H1 (cell line): ENCODE measurements around the gene C15orf39. TPM values are rescaled to one million over a fixed set of nuclear protein-coding genes. Genes with fewer than 3 reads are reported as not detected.

ENCODE experiments used
- CTCF ChIA-PET: fragments of 300-600 bp; sonication (Branson Sonifier 250); formaldehyde crosslinking; loops from one replicate; lab custom pipeline; 2021; ENCODE audit not compliant: partially characterized antibody; lab: Charles Lee
- POLR2A ChIA-PET: fragments of 300-600 bp; sonication (Branson Sonifier 250); formaldehyde crosslinking; loops from one replicate; lab custom pipeline; 2021; ENCODE audit warnings: inconsistent platforms; ENCODE audit not compliant: partially characterized antibody; lab: Charles Lee
- DNase-seq, 2 experiments: peaks; one replicate each; pipeline versions ENCODE4 v3.0.0 to v3.0.0-alpha.2; 2010 to 2022; ENCODE audit warnings: low spot score in 2 of 2, low read depth in 1 of 2, mixed read lengths in 1 of 2
- FAIRE-seq: peaks from 2 replicates; lab custom pipeline; 2011; peaks lifted over from hg19 to GRCh38; lab: Jason Lieb, UNC
- H2AFZ ChIP-seq: 2 replicates; pipeline ENCODE4 v1.8.1; 2012; ENCODE audit warnings: low read length, inconsistent platforms
- H2AK5ac ChIP-seq: 2 replicates; pipeline ENCODE4 v1.6.1; 2013; ENCODE audit warnings: low read depth, low read length
- H2BK120ac ChIP-seq: replicated peaks from 2 replicates; pipeline ENCODE3; 2013; ENCODE audit warnings: low read depth, low read length, inconsistent platforms
- H2BK12ac ChIP-seq: 2 replicates; pipeline ENCODE4 v1.6.1; 2013; ENCODE audit warnings: low read depth, low read length
- H2BK15ac ChIP-seq: 2 replicates; pipeline ENCODE4 v1.6.1; 2013; ENCODE audit warnings: low read length
- H2BK20ac ChIP-seq: 2 replicates; pipeline ENCODE4 v1.6.1; 2013; ENCODE audit warnings: low read length
- H2BK5ac ChIP-seq: 2 replicates; pipeline ENCODE4 v1.6.1; 2013; ENCODE audit warnings: low read depth, low read length
- H3K14ac ChIP-seq: 2 replicates; pipeline ENCODE4 v1.6.1; 2013; ENCODE audit warnings: inconsistent platforms; ENCODE audit not compliant: insufficient read length
- H3K18ac ChIP-seq: 2 replicates; pipeline ENCODE4 v1.6.1; 2013; ENCODE audit warnings: low read length; ENCODE audit errors: extremely low read depth
- H3K23ac ChIP-seq: 2 replicates; pipeline ENCODE4 v1.6.1; 2013; ENCODE audit warnings: inconsistent platforms; ENCODE audit not compliant: insufficient read length
- H3K23me2 ChIP-seq: 2 replicates; pipeline ENCODE4 v1.6.1; 2013; ENCODE audit warnings: low read depth, low read length
- H3K27ac ChIP-seq: 2 replicates; pipeline ENCODE4 v1.6.1; 2011; ENCODE audit warnings: low read depth, low read length, inconsistent platforms
- H3K27me3 ChIP-seq, 4 experiments: replicated peaks in 1 of 4; 1 replicate in 1 of 4; 2 replicates in 3 of 4; pipeline versions ENCODE4 v1.6.1 to v1.8.1; 2011 to 2013; ENCODE audit warnings: low read length in 3 of 4, mild to moderate bottlenecking in 3 of 4, inconsistent platforms in 2 of 4, mixed read lengths in 2 of 4, moderate library complexity in 1 of 4; ENCODE audit not compliant: control insufficient read depth in 3 of 4, insufficient read depth in 3 of 4; ENCODE audit errors: extremely low read depth in 1 of 4
- H3K36me3 ChIP-seq, 4 experiments: 2 replicates each; pipeline versions ENCODE4 v1.6.1 to v1.8.1; 2011 to 2013; ENCODE audit warnings: mild to moderate bottlenecking in 4 of 4, low read length in 3 of 4, moderate library complexity in 2 of 4, control low read depth in 1 of 4, inconsistent platforms in 1 of 4; ENCODE audit not compliant: insufficient read depth in 4 of 4, control insufficient read depth in 2 of 4
- H3K4ac ChIP-seq: replicated peaks from 2 replicates; pipeline ENCODE3; 2013; ENCODE audit warnings: low read length, low read depth, mixed read lengths, inconsistent platforms; ENCODE audit not compliant: insufficient read length
- H3K4me1 ChIP-seq, 4 experiments: replicated peaks in 1 of 4; 1 replicate in 1 of 4; 2 replicates in 3 of 4; pipeline versions ENCODE4 v1.6.1 to v1.8.1; 2011 to 2013; ENCODE audit warnings: low read length in 3 of 4, inconsistent platforms in 2 of 4, mixed read lengths in 1 of 4; ENCODE audit not compliant: insufficient read depth in 4 of 4, control insufficient read depth in 3 of 4
- H3K4me2 ChIP-seq, 2 experiments: 2 replicates each; pipeline versions ENCODE4 v1.6.1 to v1.8.1; 2011 to 2013; ENCODE audit warnings: low read depth in 2 of 2, low read length in 2 of 2, control low read depth in 1 of 2, inconsistent platforms in 1 of 2, mild to moderate bottlenecking in 1 of 2; ENCODE audit not compliant: insufficient read depth in 1 of 2
- H3K4me3 ChIP-seq, 4 experiments: fragments of 200-600, 300-600 bp in 1 of 4; sonication (generic), shearing (Covaris generic), sonication (Bioruptor Twin) in 1 of 4; 2 replicates each; pipeline versions ENCODE4 v1.5.1 to v1.8.1; 2011 to 2016; ENCODE audit warnings: low read length in 4 of 4, low read depth in 3 of 4, control low read depth in 2 of 4, inconsistent platforms in 2 of 4, mild to moderate bottlenecking in 2 of 4, mixed read lengths in 1 of 4, moderate library complexity in 1 of 4; ENCODE audit not compliant: insufficient read depth in 2 of 4; ENCODE audit errors: extremely low read depth in 1 of 4
- H3K56ac ChIP-seq: replicated peaks from 2 replicates; pipeline ENCODE3; 2013; ENCODE audit warnings: low read depth, mild to moderate bottlenecking, mixed read lengths, low read length, inconsistent platforms; ENCODE audit not compliant: insufficient read length
- H3K79me1 ChIP-seq: 2 replicates; pipeline ENCODE4 v1.6.1; 2013; ENCODE audit warnings: low read depth, low read length, control low read depth
- H3K79me2 ChIP-seq, 2 experiments: 2 replicates each; pipeline versions ENCODE4 v1.6.1 to v1.8.1; 2012 to 2013; ENCODE audit warnings: low read length in 2 of 2, mild to moderate bottlenecking in 2 of 2, inconsistent platforms in 1 of 2; ENCODE audit not compliant: insufficient read depth in 2 of 2, control insufficient read depth in 1 of 2
- H3K9ac ChIP-seq, 4 experiments: replicated peaks in 1 of 4; 1 replicate in 1 of 4; 2 replicates in 3 of 4; pipeline versions ENCODE4 v1.6.1 to v1.8.1; 2011 to 2013; ENCODE audit warnings: low read depth in 3 of 4, low read length in 3 of 4, control low read depth in 2 of 4, mild to moderate bottlenecking in 2 of 4, moderate library complexity in 2 of 4, inconsistent platforms in 1 of 4; ENCODE audit errors: extremely low read depth in 1 of 4
- H3K9me3 ChIP-seq, 2 experiments: 2 replicates each; pipeline versions ENCODE4 v1.6.1 to v1.8.1; 2012 to 2013; ENCODE audit warnings: mild to moderate bottlenecking in 2 of 2, moderate library complexity in 2 of 2, control low read depth in 1 of 2, inconsistent platforms in 1 of 2, low read depth in 1 of 2, low read length in 1 of 2, mixed read lengths in 1 of 2; ENCODE audit not compliant: insufficient read depth in 2 of 2
- H4K20me1 ChIP-seq, 2 experiments: replicated peaks in 1 of 2; 2 replicates each; pipeline versions ENCODE3 to v1.8.1; 2011 to 2013; ENCODE audit warnings: inconsistent platforms in 2 of 2, low read length in 2 of 2, mild to moderate bottlenecking in 1 of 2; ENCODE audit not compliant: insufficient read depth in 2 of 2, control insufficient read depth in 1 of 2
- H4K5ac ChIP-seq: 2 replicates; pipeline ENCODE4 v1.6.1; 2013; ENCODE audit warnings: low read length, low read depth, mixed read lengths, inconsistent platforms; ENCODE audit not compliant: insufficient read length
- H4K8ac ChIP-seq: 2 replicates; pipeline ENCODE4 v1.8.0; 2013; ENCODE audit warnings: mild to moderate bottlenecking, moderate library complexity, low read length, inconsistent platforms; ENCODE audit not compliant: insufficient read depth; ENCODE audit errors: extremely low read depth
- H4K91ac ChIP-seq: replicated peaks from 2 replicates; pipeline ENCODE3; 2013; ENCODE audit warnings: low read length, mixed read lengths, inconsistent platforms; ENCODE audit not compliant: insufficient read length
- ATF2 ChIP-seq: IDR thresholded peaks from 2 replicates; pipeline ENCODE4 v1.6.1; 2012; ENCODE audit warnings: low read length, inconsistent platforms
- CBX5 ChIP-seq: fragments of 300-800, 300-1000 bp; sonication (generic); IDR thresholded peaks from 2 replicates; pipeline ENCODE4 v1.7.1; 2016; ENCODE audit warnings: antibody characterized with exemption, low read length, low read depth
- GABPA ChIP-seq: IDR thresholded peaks from 2 replicates; pipeline ENCODE4 v1.6.1; 2011; ENCODE audit warnings: mild to moderate bottlenecking, low read length, moderate library complexity, borderline replicate concordance; ENCODE audit not compliant: insufficient read depth
- POLR2AphosphoS5 ChIP-seq: IDR thresholded peaks from 2 replicates; pipeline ENCODE4 v1.6.1; 2011; ENCODE audit warnings: low read depth, low read length
- RAD21 ChIP-seq, 2 experiments: IDR thresholded peaks in 1 of 2; conservative IDR thresholded peaks in 1 of 2; 2 replicates each; pipeline ENCODE4 v1.6.1; 2011; ENCODE audit warnings: low read depth in 2 of 2, low read length in 2 of 2, improper control_type of control experiment in 1 of 2, inconsistent platforms in 1 of 2, mild to moderate bottlenecking in 1 of 2, moderate library complexity in 1 of 2
- TCF12 ChIP-seq: IDR thresholded peaks from 2 replicates; pipeline ENCODE4 v1.6.1; 2011; ENCODE audit warnings: low read depth, mild to moderate bottlenecking, low read length
- WGBS, 2 experiments: shearing (Covaris generic) in 1 of 2; methylation state at CpG; one replicate each; pipeline versions ENCODE4 v1.1.6 to v1.1.7; 2013 to 2015; ENCODE audit warnings: low lambda C conversion rate in 2 of 2, mixed read lengths in 2 of 2, inconsistent platforms in 1 of 2, low coverage in 1 of 2, missing lambda C conversion rate in 1 of 2; ENCODE audit not compliant: insufficient replicate concordance in 2 of 2, insufficient coverage in 1 of 2, insufficient read length in 1 of 2; ENCODE audit errors: extremely low coverage in 1 of 2, missing lambda C conversion rate in 1 of 2; 5-methylcytosine and 5-hydroxymethylcytosine counted together
- long read RNA-seq, 2 experiments: library from RNA in 1 of 2; library from capped mRNA in 1 of 2; stranded (forward); transcript quantifications; one replicate each; pipeline ENCODE4 v2.0.0, GENCODE V29; 2021; ENCODE audit warnings: inconsistent platforms in 1 of 2
- polyA minus RNA-seq, 3 experiments: library from RNA; depleted of rRNA, polyadenylated mRNA; stranded (reverse); fragments of >200 nt; gene quantifications; 1 replicate in 2 of 3; 2 replicates in 1 of 3; pipeline ENCODE4 v1.2.3, GENCODE V29; 2011
- polyA plus RNA-seq, 7 experiments: library from polyadenylated mRNA; depleted of rRNA in 3 of 7; stranded (reverse) in 5 of 7; unstranded in 2 of 7; fragments of >200 nt in 5 of 7; fragments of 200-250 nt in 2 of 7; gene quantifications; 1 replicate in 5 of 7; 2 replicates in 1 of 7; 4 replicates in 1 of 7; pipeline versions ENCODE4 v1.2.1 to v1.2.3, GENCODE V29; 2011 to 2013; ENCODE audit warnings: missing spikeins in 2 of 7, mixed read lengths in 2 of 7
- total RNA-seq: library from RNA; stranded (reverse); fragmentation: NEBNext Ultra II Directional; extraction: Animal tissue kit (Norgen Biotek cat#: 25700); gene quantifications from 2 replicates; pipeline ENCODE4 v1.2.1, GENCODE V29; 2021

The C15orf39 gene
- 35.6 and 38.5 TPM in 2 replicates for total RNA-seq
- 13.8 and 18.9 TPM in 2 replicates for polyA plus RNA-seq (2011; rRNA removed)
- 5.7 TPM for polyA plus RNA-seq (2011; cell fraction: cytosol; rRNA removed)
- polyA plus RNA-seq (2011; cell fraction: nucleus; rRNA removed) = 15.1 TPM
- 17.6 to 27.7 TPM (median 24.3 TPM) in 4 replicates for polyA plus RNA-seq (2012, experiment 1 of 2)
- polyA plus RNA-seq (2012, experiment 2 of 2) = 24.9 TPM
- 23.9 TPM for polyA plus RNA-seq (2013, experiment 1 of 2)
- 24.3 TPM for polyA plus RNA-seq (2013, experiment 2 of 2)
- polyA minus RNA-seq (2011; rRNA and poly(A)+ RNA removed) = 14.5 and 15.8 TPM in 2 replicates
- 23.3 TPM for polyA minus RNA-seq (2011; cell fraction: cytosol; rRNA and poly(A)+ RNA removed)
- 21.6 TPM for polyA minus RNA-seq (2011; cell fraction: nucleus; rRNA and poly(A)+ RNA removed)
- long read RNA-seq, experiment 1, full-length matches to known transcripts = 25 of 55 reads
- long read RNA-seq, experiment 1, partial matches to known transcripts = 25 of 55 reads
- long read RNA-seq, experiment 1, other reads (novel, unspliced or antisense) = 5 of 55 reads
- long read RNA-seq, experiment 2 = 0 reads

- Histone ChIP-seq H3K27ac (peak within 1 kb of the TSS; percentile 79; the same call in 1 of the 2 replicates), H2AK5ac (no peak within 1 kb of the TSS), H4K91ac (peak within 1 kb of the TSS; percentile 62), H3K56ac (peak within 1 kb of the TSS; percentile 95), H2AFZ (no peak within 1 kb of the TSS; the same call in 1 of the 2 replicates), H3K4me2 (peak within 1 kb of the TSS; percentile 82 to 94), H3K79me2 (peaks cover 19 to 45% of the 10 kb centered on the region in 2 experiments; a peak in 3 of 4 replicates), H3K4me3 (peak within 1 kb of the TSS; percentile 70 to 89 (median 82)), H4K20me1 (peaks cover 23% of the 10 kb centered on the region in 2 experiments), H3K4ac (no peak within 1 kb of the TSS), H4K5ac (peak within 1 kb of the TSS; percentile 89), H3K4me1 (peaks cover 0 to 38% (median 20%) of the 10 kb centered on the region in 4 experiments; a peak in 6 of 7 replicates), H3K23me2 (peaks cover 17% of the 10 kb centered on the region; the same call in 1 of the 2 replicates), H2BK15ac (no peak within 1 kb of the TSS), H3K23ac (no peak within 1 kb of the TSS), H2BK12ac (peak within 1 kb of the TSS; percentile 2; the same call in 1 of the 2 replicates), H2BK120ac (no peak within 1 kb of the TSS), H3K18ac (peak within 1 kb of the TSS; percentile 98), H3K14ac (no peak within 1 kb of the TSS), H2BK5ac (peak within 1 kb of the TSS; percentile 80; the same call in 1 of the 2 replicates), H3K9me3 (no peaks in the 10 kb centered on the region), H4K8ac (peak within 1 kb of the TSS; percentile 59), H2BK20ac (0 out of 2 replicates have a peak within 1 kb of the TSS, but pooled peaks have one; percentile 40), H3K36me3 (peaks cover 0 to 4% (median 1%) of the 10 kb centered on the region in 4 experiments; a peak in 3 of 8 replicates), H3K9ac (peak within 1 kb of the TSS in 3 of 4 experiments; percentile 22 to 83 (median 75); a peak in 5 of 7 replicates), H3K27me3 (peaks cover 0 to 6% (median 2%) of the 10 kb centered on the region in 4 experiments; a peak in 1 of 7 replicates), H3K79me1 (peaks cover 7% of the 10 kb centered on the region)
- DNase-seq (peak in 1 of 2 experiments; percentile 89), FAIRE-seq (no peak)
- 0% methylated on average over 37 of the region's 84 CpGs; no CpG with 5 or more reads in 1 of the 2 experiments for WGBS, 2 experiments
- ChIA-PET CTCF (interaction anchor here (0.7 to 8.3 kb wide), 30 partner anchors 10 to 320 kb away, joined by 3 to 90 read pairs (median 4); partner anchors contain the start of gene SCAMP5), POLR2A (interaction anchor here (0.9 to 2.3 kb wide), 21 partner anchors 8 to 245 kb away, joined by 3 to 8 read pairs (median 5); partner anchors contain the start of genes PPCDC and RPP25)
- TF ChIP-seq ATF2 = no peak
- TF ChIP-seq POLR2AphosphoS5 = peak; percentile 91
- no peak for TF ChIP-seq CBX5
- TF ChIP-seq GABPA = 0 out of 2 replicates have a peak, but pooled peaks have one; percentile 16
- peak; percentile 17 to 67; a peak in 3 of 4 replicates for TF ChIP-seq RAD21 (IDR thresholded peaks at IDR 0.05 in 1 of 2, conservative IDR thresholded peaks at IDR 0.05 in 1 of 2; ENCODE audit: low read depth in 2 of 2, low read length in 2 of 2)
- TF ChIP-seq TCF12 = no peak
Observed at GRCh38 chr15:75201616-75202250, at the start of gene C15orf39. Gene C15orf39, plus strand, starts transcription at chr15:75201882. Its CDS starts 4,167 bp downstream, at chr15:75206049.
